ENCODE data around the gene AIPL1.

AIPL1 gene

DNA sequence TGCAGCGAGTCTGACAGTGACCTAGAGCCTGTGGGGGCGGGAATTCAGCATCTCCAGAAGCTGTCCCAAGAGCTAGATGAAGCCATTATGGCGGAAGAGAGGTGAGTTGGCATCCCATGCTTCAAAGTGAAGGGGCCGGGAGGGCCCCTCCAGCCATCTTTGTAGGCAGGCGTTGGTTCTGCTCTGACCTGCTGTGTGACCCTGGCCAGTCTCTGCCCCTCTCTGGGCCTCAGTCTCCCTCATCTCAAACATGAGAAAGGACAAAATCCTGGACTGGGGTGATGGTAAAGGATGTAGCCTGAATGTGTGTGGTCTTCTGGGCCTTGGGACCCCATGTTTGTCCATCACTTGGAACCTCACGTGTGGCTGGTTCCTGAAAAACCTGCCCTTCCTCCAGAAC is 14.4 kb upstream of the AIPL1 start:
- DNase-seq (ENCODE audit: low read depth in 2 of 2): no peak

DNA sequence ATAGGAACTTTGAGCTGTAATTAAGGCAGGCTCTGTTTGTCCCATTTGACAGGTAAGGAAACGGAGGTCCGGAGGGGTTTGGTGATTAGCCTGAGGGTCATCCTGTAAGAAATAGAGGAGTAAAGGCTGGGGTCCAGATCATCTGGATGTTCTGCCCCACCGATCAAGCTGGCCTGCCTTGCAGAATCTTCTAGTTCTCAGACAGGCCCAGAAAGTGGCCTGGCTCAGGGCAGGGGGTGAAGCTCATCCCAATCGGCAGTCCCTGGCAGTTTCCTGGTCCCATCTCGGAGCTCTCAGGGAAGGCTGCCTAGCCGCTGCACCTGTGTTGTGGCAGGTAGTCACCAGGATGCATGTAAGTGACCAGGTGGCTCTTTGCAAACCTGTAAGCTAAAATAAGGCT is 13.6 kb upstream of the AIPL1 start:
- DNase-seq (ENCODE audit: low read depth in 2 of 2): no peak

- no peak for DNase-seq (ENCODE audit: low read depth in 2 of 2)
These were observed 11.7 kb upstream of the AIPL1 start for GRCh38 chr17:6446516-6447100.

DNA sequence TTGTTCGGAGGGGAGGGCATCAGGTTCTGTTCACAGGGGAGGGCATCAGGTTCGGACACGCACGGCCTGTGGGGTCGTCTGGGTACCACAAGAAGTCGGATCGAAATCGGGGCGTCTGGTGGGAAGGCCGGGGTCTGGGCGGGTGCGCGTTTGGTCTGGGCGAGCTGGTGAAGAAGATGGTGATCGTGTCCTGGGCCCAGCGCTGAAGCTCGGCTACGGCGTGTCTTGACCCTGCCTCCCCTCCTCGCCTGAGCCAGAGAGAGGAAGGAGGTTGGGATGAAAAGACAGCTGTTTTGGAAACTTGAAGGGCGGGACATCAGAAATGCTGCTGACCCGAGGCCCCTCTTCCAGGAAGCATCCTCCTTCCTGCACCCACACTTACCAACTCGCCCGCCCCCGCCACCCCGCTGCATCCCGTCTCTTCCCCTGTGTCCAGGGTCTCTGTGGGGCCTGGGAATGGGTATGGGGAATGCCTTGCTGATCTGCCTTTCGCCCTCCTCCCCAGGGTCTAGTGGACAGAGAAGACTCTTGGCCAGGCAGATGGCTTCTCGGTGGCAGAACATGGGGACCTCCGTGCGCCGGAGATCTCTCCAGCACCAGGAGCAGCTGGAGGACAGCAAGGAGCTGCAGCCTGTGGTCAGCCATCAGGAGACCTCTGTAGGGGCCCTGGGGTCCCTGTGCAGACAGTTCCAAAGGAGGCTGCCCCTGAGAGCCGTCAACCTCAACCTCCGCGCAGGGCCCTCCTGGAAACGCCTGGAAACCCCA is 9.8 kb upstream of the AIPL1 start:
- no peak for DNase-seq (ENCODE audit: low read depth in 2 of 2)

- DNase-seq (ENCODE audit: low read depth in 2 of 2): peak; percentile 90 to 94
These were observed 9.0 kb upstream of the AIPL1 start, which contains the start of gene PIMREG for GRCh38 chr17:6443692-6444570. Gene PIMREG (plus strand): TSS chr17:6444455. CDS start chr17:6445111, 656 bp downstream.

- no peak for DNase-seq (ENCODE audit: low read depth in 2 of 2)
These were observed 7.9 kb upstream of the AIPL1 start for GRCh38 chr17:6442775-6443174.

DNA sequence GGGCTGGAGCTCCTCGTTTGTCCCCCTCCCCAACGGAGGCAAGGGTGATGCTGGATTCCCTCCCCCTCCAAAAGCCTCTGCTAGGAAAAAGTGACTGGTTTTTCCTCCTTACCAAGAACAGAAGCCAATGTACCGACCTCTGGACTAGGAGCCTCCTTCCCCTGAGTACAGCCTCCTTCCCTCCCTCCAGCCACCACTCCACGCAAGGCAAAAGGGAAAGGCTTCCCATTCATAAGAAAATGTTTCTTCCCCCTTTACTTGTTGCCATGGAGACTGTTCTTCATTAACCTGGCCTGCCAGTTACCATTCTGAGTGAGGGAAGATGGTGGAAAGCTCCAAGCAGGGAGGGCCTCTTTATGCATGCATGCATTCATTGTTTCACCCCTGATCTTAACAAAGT is 5.0 kb upstream of the AIPL1 start:
- DNase-seq (ENCODE audit: low read depth in 2 of 2): no peak

- DNase-seq (ENCODE audit: low read depth in 2 of 2): no peak
These were observed 3.0 kb upstream of the AIPL1 start for GRCh38 chr17:6437956-6438355.

DNA sequence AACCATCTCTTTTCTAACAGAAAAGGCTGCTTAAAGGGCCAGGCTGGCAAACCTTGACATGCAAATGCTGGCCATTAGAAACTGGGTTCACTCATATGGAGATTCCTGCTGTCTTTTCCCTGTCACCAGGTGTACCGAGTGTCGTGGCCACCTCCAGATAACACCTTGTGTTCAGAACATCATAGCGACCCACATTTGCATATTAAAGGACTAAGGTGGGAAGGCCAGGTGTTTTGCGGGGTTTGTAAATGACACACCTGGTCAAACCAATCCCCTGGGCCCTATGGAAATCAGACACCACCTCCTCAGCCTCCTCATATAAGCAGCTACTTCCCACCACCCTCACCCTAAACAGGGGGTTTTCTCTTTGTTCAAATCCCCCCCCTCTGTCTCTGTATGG is 2.5 kb upstream of the AIPL1 start:
- no peak for DNase-seq (ENCODE audit: low read depth in 2 of 2)

GRCh38 chr17:6435968-6436367 is 1.0 kb upstream of the AIPL1 start:
- DNase-seq (ENCODE audit: low read depth in 2 of 2): peak; percentile 32 to 54

GRCh38 chr17:6430769-6431168 is 4.2 kb downstream of the AIPL1 start:
- no peak for DNase-seq (ENCODE audit: low read depth in 2 of 2)

DNA sequence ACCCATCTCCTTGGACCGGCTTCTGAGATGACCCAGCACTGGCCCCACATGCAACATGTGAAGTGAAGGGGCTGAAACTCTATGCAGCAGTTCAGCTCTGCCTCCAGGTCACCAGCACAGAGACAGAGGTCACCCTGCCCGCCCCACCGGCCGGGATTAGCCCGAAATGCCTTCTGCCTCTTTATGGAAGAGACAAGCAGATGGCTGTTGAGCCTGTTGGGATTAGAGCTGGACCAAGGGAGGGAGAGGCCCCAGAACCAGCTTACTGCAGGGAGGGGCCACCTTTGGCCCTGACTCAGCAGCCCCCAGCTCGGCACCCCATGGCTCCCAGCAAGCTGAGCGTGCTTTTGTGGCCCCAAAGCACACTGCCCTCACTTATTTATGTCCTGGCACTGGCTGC is 5.7 kb downstream of the AIPL1 start:
- no peak for DNase-seq (ENCODE audit: low read depth in 2 of 2)

- DNase-seq (ENCODE audit: low read depth in 2 of 2): no peak
These were observed 6.5 kb downstream of the AIPL1 start for GRCh38 chr17:6428207-6428965.

DNA sequence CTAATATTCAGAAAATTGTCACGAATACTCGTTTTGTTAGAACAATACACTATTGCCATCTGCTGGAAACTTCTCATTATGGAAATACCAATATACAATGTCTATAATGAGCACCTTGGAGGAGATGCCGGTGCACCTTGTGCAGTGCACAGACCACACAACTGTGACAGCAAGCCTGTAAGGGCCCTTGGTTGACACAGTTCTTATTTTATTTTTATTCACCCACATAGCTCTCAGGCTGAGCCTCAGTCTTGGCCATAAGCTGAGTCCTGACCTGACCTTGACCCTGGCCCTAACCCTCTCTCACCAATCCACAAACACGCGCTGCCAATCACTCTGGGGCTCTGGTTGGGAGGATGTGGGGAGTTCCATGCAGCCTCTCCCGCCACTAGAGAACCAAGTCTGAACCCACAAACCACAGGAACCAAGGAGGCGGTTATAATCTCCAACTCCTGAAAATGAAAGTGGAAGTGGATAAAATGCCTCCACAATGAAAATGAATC is 7.6 kb downstream of the AIPL1 start:
- DNase-seq (ENCODE audit: low read depth in 2 of 2): peak in 1 of 2 experiments; percentile 53

DNA sequence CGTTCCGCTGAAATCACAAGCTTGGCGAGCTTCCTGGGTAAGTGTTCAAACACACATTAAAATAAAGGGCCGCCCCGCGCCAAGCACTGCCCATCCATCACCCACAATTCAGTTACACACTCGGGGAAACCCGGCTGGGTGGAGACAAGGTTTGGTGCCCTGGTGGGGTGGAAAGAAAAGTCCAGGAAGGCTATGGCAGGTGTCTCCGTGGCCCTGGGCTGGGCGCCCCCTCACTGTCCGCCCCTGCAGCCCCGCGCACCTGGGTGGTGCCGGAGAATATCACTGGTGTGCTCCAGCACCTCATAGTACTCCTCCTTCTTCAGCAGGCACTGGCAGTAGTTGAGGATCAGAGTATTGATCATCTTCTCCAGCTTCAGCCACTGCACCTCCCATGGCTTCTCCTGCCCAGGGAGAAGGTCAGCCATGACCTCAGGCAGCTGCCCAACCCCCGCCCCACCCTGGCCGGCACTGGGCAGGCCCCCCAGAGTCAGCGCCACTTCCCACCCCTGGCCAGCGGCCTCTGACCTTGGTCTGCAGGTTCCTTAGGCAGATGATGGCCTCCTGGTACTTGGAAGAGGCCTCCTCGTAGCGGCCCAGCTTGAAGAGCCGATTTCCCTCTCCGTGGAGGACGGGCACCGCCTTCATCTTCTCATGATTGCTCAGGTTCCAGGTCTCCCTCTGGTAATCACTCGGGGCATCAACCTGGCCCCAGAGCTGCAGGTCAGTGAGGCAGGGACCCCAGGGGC is 8.4 kb downstream of the AIPL1 start:
- DNase-seq (ENCODE audit: low read depth in 2 of 2): no peak

GRCh38 chr17:6425407-6425806 is 9.5 kb downstream of the AIPL1 start:
- no peak for DNase-seq (ENCODE audit: low read depth in 2 of 2)

- DNase-seq (ENCODE audit: low read depth in 2 of 2): no peak
These were observed 11.0 kb downstream of the AIPL1 start for GRCh38 chr17:6423931-6424330.

- no peak for DNase-seq (ENCODE audit: low read depth in 2 of 2)
These were observed 12.2 kb downstream of the AIPL1 start for GRCh38 chr17:6422654-6423241.

DNA sequence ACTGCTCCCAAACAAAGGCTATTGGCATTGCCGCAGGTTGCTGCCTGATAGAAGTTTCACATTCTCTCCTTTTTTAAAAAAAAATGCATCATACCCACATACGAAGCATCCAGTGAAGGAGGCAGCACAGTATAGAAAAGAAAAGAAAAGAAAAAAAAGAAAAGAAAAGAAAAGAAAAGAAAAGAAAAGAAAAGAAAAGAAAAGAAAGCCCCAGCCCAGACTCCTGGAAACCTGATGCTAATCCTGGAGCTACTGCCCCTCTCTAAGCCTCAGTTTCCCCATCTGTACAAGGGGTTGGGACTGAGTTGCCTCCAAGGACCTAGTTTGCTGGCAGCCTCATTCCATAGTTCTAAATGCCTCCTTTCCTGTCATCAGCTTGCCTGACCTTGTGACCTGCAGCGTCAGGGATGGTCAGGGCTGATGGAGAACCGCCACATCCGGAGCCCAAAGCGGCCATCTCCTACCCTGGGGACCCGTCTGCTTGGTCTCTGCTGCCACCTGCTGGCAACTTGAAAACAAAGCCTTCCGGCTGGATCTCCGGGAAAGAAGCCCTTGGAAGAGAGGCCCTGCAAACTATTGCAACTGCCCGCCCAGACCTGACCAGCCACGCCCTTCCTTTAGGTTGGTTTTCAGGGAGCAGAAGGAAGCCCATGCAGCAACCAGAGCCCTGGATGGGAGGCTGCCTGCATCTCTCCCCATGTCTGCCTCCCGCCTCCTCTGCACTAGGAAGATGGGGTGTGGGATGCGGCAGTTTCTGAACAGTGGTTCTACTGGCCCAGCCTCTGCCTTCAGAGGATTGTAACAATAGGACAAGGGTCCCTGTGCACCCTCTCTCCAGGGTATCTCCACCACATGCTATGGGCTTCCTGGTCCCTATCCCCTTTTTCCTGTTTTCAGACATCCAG is 13.0 kb downstream of the AIPL1 start:
- DNase-seq (ENCODE audit: low read depth in 2 of 2): peak; percentile 48 to 71
